ENCODE measurements around the gene PVALB. TPM values are rescaled to one million over a fixed set of nuclear protein-coding genes. Genes with fewer than 3 reads are reported as not detected.

PVALB gene
- total and polyA plus RNA-seq, 10 of the 15 experiments (the other 5 are each of a cell fraction or from before 2014, with no cell fraction given), result not detected

GRCh38 chr22:36850682-36851081 lies 33.8 kb upstream of the PVALB start:
- H3K27ac ChIP-seq (ENCODE audit: control insufficient read depth, insufficient read depth), result no peak overlapping the region
- WGBS (ENCODE audit: insufficient coverage, insufficient replicate concordance, low lambda C conversion rate, missing lambda C conversion rate), result 41% methylated on average over 10 of the region's 10 CpGs
- DNase-seq (ENCODE audit: low read depth, low spot score), result no peak
- in situ Hi-C loops (cut with MboI) (no loop called here), intact Hi-C loops (cut with micrococcal nuclease; ENCODE audit: unreplicated experiment) (loop anchor here (10.0 kb wide), 1 partner anchor 194 kb away; no protein-coding TSS in a partner anchor)
- no peaks in the 10 kb centered on the region for H3K36me3 ChIP-seq (ENCODE audit: control insufficient read depth in 2 of 2, insufficient read depth in 2 of 2, low read length in 1 of 2)
- no peak overlapping the region for H3K4me3 ChIP-seq
- peaks cover 0 to 1% of the 10 kb centered on the region in 2 experiments; a peak in 2 of 4 replicates for H3K27me3 ChIP-seq (replicated peaks in 1 of 2; ENCODE audit: control insufficient read depth in 2 of 2, insufficient read depth in 2 of 2, low read length in 1 of 2)
- H3K4me1 ChIP-seq (ENCODE audit: control insufficient read depth, insufficient read depth, low read length), result peaks cover 3% of the 10 kb centered on the region; the same call in 1 of the 2 replicates
- no peaks in the 10 kb centered on the region for H3K79me2 ChIP-seq (ENCODE audit: control insufficient read depth, insufficient read depth, low read length)
- H4K20me1 ChIP-seq (ENCODE audit: control insufficient read depth, insufficient read depth), result no peaks in the 10 kb centered on the region
- no peak for TF ChIP-seq TCF12 (IDR thresholded peaks at IDR 0.05; ENCODE audit: low read depth, low read length)
- TF ChIP-seq ZNF207 (IDR thresholded peaks at IDR 0.05; ENCODE audit: borderline replicate concordance), result no peak
- TF ChIP-seq SUZ12 (IDR thresholded peaks at IDR 0.05; ENCODE audit: unreplicated experiment), result no peak
- TF ChIP-seq TBL1XR1 (IDR thresholded peaks at IDR 0.05; ENCODE audit: low read depth, low read length), result no peak
- no peak for TF ChIP-seq USF2 (IDR thresholded peaks at IDR 0.05; ENCODE audit: borderline replicate concordance, low read depth, low read length)
- TF ChIP-seq JUNB (IDR thresholded peaks at IDR 0.05), result no peak
- TF ChIP-seq NFYB (IDR thresholded peaks at IDR 0.05; ENCODE audit: insufficient read depth, low read depth, low read length), result no peak
- no peak for TF ChIP-seq SMAD5 (IDR thresholded peaks at IDR 0.05; ENCODE audit: low read depth)
- no peak for TF ChIP-seq STAT3 (IDR thresholded peaks at IDR 0.05; ENCODE audit: low read depth, low read length)
- TF ChIP-seq POLR2AphosphoS2 (IDR thresholded peaks at IDR 0.05; ENCODE audit: low read depth, low read length), result no peak
- TF ChIP-seq CHD2 (IDR thresholded peaks at IDR 0.05; ENCODE audit: borderline replicate concordance, low read depth, low read length), result no peak
- no peak for TF ChIP-seq FOXK2 (IDR thresholded peaks at IDR 0.05)
- no peak for TF ChIP-seq BCL3 (IDR thresholded peaks at IDR 0.05; ENCODE audit: borderline replicate concordance, insufficient read depth, low read depth, low read length, poor library complexity, severe bottlenecking)
- no peak for TF ChIP-seq GABPA (IDR thresholded peaks at IDR 0.05; ENCODE audit: low read depth)
- no peak for TF ChIP-seq NR2F1 (conservative IDR thresholded peaks at IDR 0.05)
- TF ChIP-seq, protein P1, sequence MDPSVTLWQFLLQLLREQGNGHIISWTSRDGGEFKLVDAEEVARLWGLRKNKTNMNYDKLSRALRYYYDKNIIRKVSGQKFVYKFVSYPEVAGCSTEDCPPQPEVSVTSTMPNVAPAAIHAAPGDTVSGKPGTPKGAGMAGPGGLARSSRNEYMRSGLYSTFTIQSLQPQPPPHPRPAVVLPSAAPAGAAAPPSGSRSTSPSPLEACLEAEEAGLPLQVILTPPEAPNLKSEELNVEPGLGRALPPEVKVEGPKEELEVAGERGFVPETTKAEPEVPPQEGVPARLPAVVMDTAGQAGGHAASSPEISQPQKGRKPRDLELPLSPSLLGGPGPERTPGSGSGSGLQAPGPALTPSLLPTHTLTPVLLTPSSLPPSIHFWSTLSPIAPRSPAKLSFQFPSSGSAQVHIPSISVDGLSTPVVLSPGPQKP (IDR thresholded peaks at IDR 0.05; ENCODE audit: low read depth, low read length), result no peak
- CTCF ChIA-PET, result interaction anchor here (12.7 kb wide), 1 partner anchor 125 kb away, joined by 310 read pairs; no protein-coding TSS in a partner anchor
- H2AFZ ChIP-seq (ENCODE audit: control insufficient read depth, low read depth, low read length), result no peak overlapping the region
- POLR2A ChIA-PET, result no interaction called here
- H3K4me2 ChIP-seq (ENCODE audit: control insufficient read depth, insufficient read depth), result no peak overlapping the region
- FAIRE-seq, result no peak
- no peaks in the 10 kb centered on the region; the same call in 2 of the 3 replicates for H3K9me3 ChIP-seq (replicated peaks; ENCODE audit: control insufficient read depth, insufficient read depth, low read length)
- SMC1A ChIA-PET (ENCODE audit: uncharacterized antibody, unreplicated experiment), result no interaction called here
- RAD21 ChIA-PET (ENCODE audit: unreplicated experiment), result interaction anchor here (3.8 kb wide), 1 partner anchor 68 kb away, joined by 16 read pairs; no protein-coding TSS in a partner anchor
- no peak for ATAC-seq
- BruUV-seq (replicated peaks), result no TSS peak
- no peak overlapping the region for H3K9ac ChIP-seq (ENCODE audit: control insufficient read depth, insufficient read depth, low read length)

Data from GM12878 (cell line).